ENCODE results near the gene RIMBP2. TPM values are rescaled to one million over a fixed set of nuclear protein-coding genes. Genes with fewer than 3 reads are reported as not detected.

Gene RIMBP2
- total RNA-seq, 1 donor from 2014 or later, result 0.99 TPM

- H3K27ac Mint-ChIP-seq, result no peak overlapping the region
- peaks cover 11% of the 10 kb centered on the region for H3K4me1 Mint-ChIP-seq
- no peak for TF ChIP-seq CTCF (IDR thresholded peaks at IDR 0.05)
- TF ChIP-seq EZH2phosphoT487 (IDR thresholded peaks at IDR 0.05), result no peak
- H3K4me3 Mint-ChIP-seq, result no peak overlapping the region
- Histone ChIP-seq H3K9me3 (ENCODE audit: low read depth) (no peaks in the 10 kb centered on the region), H3K79me2 (ENCODE audit: low read depth) (no peaks in the 10 kb centered on the region), H3F3A (ENCODE audit: low read depth) (no peaks in the 10 kb centered on the region), H3K4me1 (no peaks in the 10 kb centered on the region), H3K27ac (no peak overlapping the region), H4K20me1 (ENCODE audit: low read depth) (no peaks in the 10 kb centered on the region), H3K9ac (no peak overlapping the region), H2AFZ (replicated peaks) (no peak overlapping the region), H3K36me3 (no peaks in the 10 kb centered on the region), H3K4me2 (no peak overlapping the region), H3K27me3 (peaks cover 7% of the 10 kb centered on the region), H3K4me3 (no peak overlapping the region)
- DNase-seq (ENCODE audit: low spot score), result no peak
- peaks cover 3% of the 10 kb centered on the region for H3K27me3 Mint-ChIP-seq (ENCODE audit: insufficient read depth, low read depth)
- H3K36me3 Mint-ChIP-seq, result no peaks in the 10 kb centered on the region
- peaks cover 4% of the 10 kb centered on the region for H3K9me3 Mint-ChIP-seq
These were observed 27.5 kb upstream of the RIMBP2 start for GRCh38 chr12:130743606-130744005.

GRCh38 chr12:130743176-130743575, 27.1 kb upstream of the RIMBP2 start:
- H3K36me3 ChIP-seq, result no peaks in the 10 kb centered on the region
- no peak overlapping the region for H3K4me2 ChIP-seq
- H3K4me3 ChIP-seq, result no peak overlapping the region
- H3K4me1 ChIP-seq, result no peaks in the 10 kb centered on the region
- no peak overlapping the region for H3K4me3 Mint-ChIP-seq
- H3K27ac Mint-ChIP-seq, result no peak overlapping the region
- H3K79me2 ChIP-seq (ENCODE audit: low read depth), result no peaks in the 10 kb centered on the region
- H2AFZ ChIP-seq (replicated peaks), result no peak overlapping the region
- TF ChIP-seq CTCF (IDR thresholded peaks at IDR 0.05) (no peak), EZH2 (IDR thresholded peaks at IDR 0.05) (no peak), EZH2phosphoT487 (IDR thresholded peaks at IDR 0.05) (no peak)
- H3K9ac ChIP-seq, result no peak overlapping the region
- H3F3A ChIP-seq (ENCODE audit: low read depth), result no peaks in the 10 kb centered on the region
- H3K4me1 Mint-ChIP-seq, result peaks cover 9% of the 10 kb centered on the region
- no peaks in the 10 kb centered on the region for H3K36me3 Mint-ChIP-seq
- H3K9me3 Mint-ChIP-seq, result peaks cover 4% of the 10 kb centered on the region
- H4K20me1 ChIP-seq (ENCODE audit: low read depth), result no peaks in the 10 kb centered on the region
- peaks cover 7% of the 10 kb centered on the region for H3K27me3 ChIP-seq
- no peaks in the 10 kb centered on the region for H3K9me3 ChIP-seq (ENCODE audit: low read depth)
- H3K27me3 Mint-ChIP-seq (ENCODE audit: insufficient read depth, low read depth), result peaks cover 7% of the 10 kb centered on the region
- H3K27ac ChIP-seq, result no peak overlapping the region
- no peak for DNase-seq (ENCODE audit: low spot score)

GRCh38 chr12:130742716-130743115, 26.6 kb upstream of the RIMBP2 start:
- H3K9ac ChIP-seq, result no peak overlapping the region
- no peak for DNase-seq (ENCODE audit: low spot score)
- H3K4me3 ChIP-seq, result no peak overlapping the region
- no peak overlapping the region for H3K27ac Mint-ChIP-seq
- H3K27me3 Mint-ChIP-seq (ENCODE audit: insufficient read depth, low read depth), result peaks cover 7% of the 10 kb centered on the region
- no peaks in the 10 kb centered on the region for H3F3A ChIP-seq (ENCODE audit: low read depth)
- peaks cover 5% of the 10 kb centered on the region for H3K4me1 Mint-ChIP-seq
- peaks cover 4% of the 10 kb centered on the region for H3K9me3 Mint-ChIP-seq
- no peak overlapping the region for H3K4me2 ChIP-seq
- no peak overlapping the region for H2AFZ ChIP-seq (replicated peaks)
- no peaks in the 10 kb centered on the region for H3K79me2 ChIP-seq (ENCODE audit: low read depth)
- H3K4me1 ChIP-seq, result no peaks in the 10 kb centered on the region
- no peak for TF ChIP-seq EZH2 (IDR thresholded peaks at IDR 0.05)
- no peak for TF ChIP-seq CTCF (IDR thresholded peaks at IDR 0.05)
- no peak for TF ChIP-seq EZH2phosphoT487 (IDR thresholded peaks at IDR 0.05)
- no peaks in the 10 kb centered on the region for H3K36me3 ChIP-seq
- H3K36me3 Mint-ChIP-seq, result no peaks in the 10 kb centered on the region
- H3K27ac ChIP-seq, result no peak overlapping the region
- H3K9me3 ChIP-seq (ENCODE audit: low read depth), result no peaks in the 10 kb centered on the region
- H4K20me1 ChIP-seq (ENCODE audit: low read depth), result no peaks in the 10 kb centered on the region
- H3K27me3 ChIP-seq, result peaks cover 7% of the 10 kb centered on the region
- H3K4me3 Mint-ChIP-seq, result no peak overlapping the region
